Measurements from ENCODE around the gene ZNF497.
"Not testable (repeated sequence)": the region's sequence is repeated elsewhere in the genome, so short reads cannot be mapped to it uniquely, and the experiment has no call there.

ZNF497 gene

GRCh38 chr19:58346961-58347929 is 15.3 kb downstream of the ZNF497 start:
- DNase-seq = peak; percentile 33 to 56

GRCh38 chr19:58345558-58345957 is 17.0 kb downstream of the ZNF497 start:
- DNase-seq = no peak

- DNase-seq = no peak
Measured at GRCh38 chr19:58338825-58339558, 23.6 kb downstream of the ZNF497 start.

GRCh38 chr19:58338336-58338735 is 24.2 kb downstream of the ZNF497 start:
- DNase-seq = no peak

GRCh38 chr19:58336820-58337219 is 25.7 kb downstream of the ZNF497 start:
- DNase-seq = no peak

GRCh38 chr19:58336216-58336615 is 26.3 kb downstream of the ZNF497 start:
- DNase-seq = no peak

- no peak for DNase-seq
Measured at GRCh38 chr19:58335630-58336029, 26.9 kb downstream of the ZNF497 start.

- no peak for DNase-seq
Measured at GRCh38 chr19:58334691-58335249, 27.8 kb downstream of the ZNF497 start.

GRCh38 chr19:58332697-58333096 is 29.9 kb downstream of the ZNF497 start:
- no peak for DNase-seq

- no peak for DNase-seq
Measured at GRCh38 chr19:58330458-58330857, 32.1 kb downstream of the ZNF497 start.

- no peak for DNase-seq
Measured at GRCh38 chr19:58328999-58329398, 33.6 kb downstream of the ZNF497 start.

GRCh38 chr19:58326914-58327726 is 35.4 kb downstream of the ZNF497 start, which contains the start of gene ZSCAN22:
TSS of gene ZSCAN22 (plus strand) at chr19:58326994. CDS start at chr19:58334803, 7,809 bp downstream.
- DNase-seq = peak; percentile 90 to 95

GRCh38 chr19:58326501-58326913 is 36.0 kb downstream of the ZNF497 start:
- DNase-seq = no peak

- no peak for DNase-seq
Measured at GRCh38 chr19:58325311-58326022, 37.1 kb downstream of the ZNF497 start.

- no peak for DNase-seq
Measured at GRCh38 chr19:58319241-58319640, 43.3 kb downstream of the ZNF497 start.

- DNase-seq = no peak
Measured at GRCh38 chr19:58318297-58318696, 44.3 kb downstream of the ZNF497 start.

- DNase-seq = no peak
Measured at GRCh38 chr19:58317476-58318072, 45.0 kb downstream of the ZNF497 start.

GRCh38 chr19:58315580-58315979 is 47.0 kb downstream of the ZNF497 start:
- DNase-seq = no peak

- no peak for DNase-seq
Measured at GRCh38 chr19:58311345-58311865, 51.1 kb downstream of the ZNF497 start.

GRCh38 chr19:58310685-58311084 is 51.9 kb downstream of the ZNF497 start:
- not testable (repeated sequence) for DNase-seq

- DNase-seq = no peak
Measured at GRCh38 chr19:58307736-58308135, 54.8 kb downstream of the ZNF497 start.
